HepG2 (cell line): Measurements from ENCODE around the gene GFY. TPM values are rescaled to one million over a fixed set of nuclear protein-coding genes. Genes with fewer than 3 reads are reported as not detected.

ENCODE experiments used
- ATAC-seq: fragments of 200-7000 bp; cut with Tn5 transposase; 3 replicates; pipeline ENCODE4 v1.9.1; 2020; ENCODE audit warnings: mild to moderate bottlenecking, moderate library complexity
- BruUV-seq: library from RNA; stranded (reverse); fragments of 400-500 nt; replicated peaks from 2 replicates; lab custom pipeline; 2021; lab: Mats Ljungman, UMichigan
- CTCF ChIA-PET: fragments of 300-600 bp; formaldehyde crosslinking; extraction: SDS; loops from one replicate; lab custom pipeline; 2021; ENCODE audit warnings: low total read pairs, inconsistent platforms, low intra/inter-chr PET ratio; lab: Yijun Ruan, JAX
- POLR2A ChIA-PET: fragments of 350-600 bp; sonication (Branson Sonifier 250); formaldehyde crosslinking; loops from one replicate; lab custom pipeline; 2020; ENCODE audit warnings: antibody characterized with exemption, inconsistent platforms; lab: Yijun Ruan, JAX
- DNase-seq: peaks from one replicate; pipeline ENCODE4 v3.0.0-alpha.2; 2015; ENCODE audit warnings: low spot score
- FAIRE-seq: peaks from 3 replicates; lab custom pipeline; 2011; peaks lifted over from hg19 to GRCh38; lab: Jason Lieb, UNC
- H2AFZ ChIP-seq: one replicate; pipeline ENCODE4 v1.6.1; 2011; ENCODE audit warnings: low read length, inconsistent platforms
- H3K27ac ChIP-seq: fragments of 300-600 bp; 3 replicates; pipeline ENCODE4 v1.8.0; 2011; ENCODE audit warnings: mixed run types, mild to moderate bottlenecking, mixed read lengths, low read length, inconsistent platforms; ENCODE audit not compliant: insufficient read depth; ENCODE audit errors: extremely low read length
- H3K27me3 ChIP-seq, 2 experiments: fragments of 200-600 bp in 1 of 2; 2 replicates in 1 of 2; 3 replicates in 1 of 2; pipeline versions ENCODE4 v1.6.0 to v1.8.0; 2011; ENCODE audit warnings: low read length in 2 of 2, mild to moderate bottlenecking in 2 of 2, moderate library complexity in 2 of 2, inconsistent platforms in 1 of 2; ENCODE audit not compliant: insufficient read depth in 2 of 2, control insufficient read depth in 1 of 2
- H3K36me3 ChIP-seq, 2 experiments: fragments of 200-600 bp in 1 of 2; replicated peaks in 1 of 2; 2 replicates in 1 of 2; 3 replicates in 1 of 2; pipeline versions ENCODE4 v1.5.1 to v1.8.0; 2011; ENCODE audit warnings: low read length in 2 of 2, inconsistent platforms in 1 of 2; ENCODE audit not compliant: insufficient read depth in 2 of 2, control insufficient read depth in 1 of 2
- H3K4me1 ChIP-seq: 2 replicates; pipeline ENCODE4 v1.5.1; 2012; ENCODE audit warnings: low read length, inconsistent platforms; ENCODE audit not compliant: insufficient read depth
- H3K4me2 ChIP-seq: 2 replicates; pipeline ENCODE4 v1.6.0; 2011; ENCODE audit warnings: low read depth, low read length, inconsistent platforms
- H3K4me3 ChIP-seq, 3 experiments: fragments of 200-600 bp in 1 of 3; sonication (generic), shearing (Covaris generic) in 1 of 3; replicated peaks in 1 of 3; 2 replicates each; pipeline ENCODE4 v1.5.1; 2011 to 2016; ENCODE audit warnings: low read length in 3 of 3, inconsistent platforms in 2 of 3, low read depth in 2 of 3, mild to moderate bottlenecking in 2 of 3, control low read depth in 1 of 3, mixed read lengths in 1 of 3; ENCODE audit not compliant: insufficient read depth in 1 of 3
- H3K79me2 ChIP-seq: one replicate; pipeline ENCODE4 v1.6.1; 2011; ENCODE audit warnings: low read length, inconsistent platforms; ENCODE audit not compliant: insufficient read depth
- H3K9ac ChIP-seq: 2 replicates; pipeline ENCODE4 v1.6.0; 2011; ENCODE audit warnings: mild to moderate bottlenecking, low read depth, low read length, inconsistent platforms; ENCODE audit not compliant: insufficient read depth
- H3K9me3 ChIP-seq: 2 replicates; pipeline ENCODE4 v1.5.1; 2012; ENCODE audit warnings: mild to moderate bottlenecking, low read length
- H4K20me1 ChIP-seq: 2 replicates; pipeline ENCODE4 v1.6.0; 2011; ENCODE audit warnings: inconsistent platforms, mild to moderate bottlenecking, low read length, moderate library complexity; ENCODE audit not compliant: insufficient read depth
- ERF ChIP-seq: IDR thresholded peaks from 2 replicates; pipeline ENCODE4 v1.6.1; 2018; ENCODE audit warnings: missing biosample characterization, missing genetic modification reagents
- HBP1 ChIP-seq: IDR thresholded peaks from 2 replicates; pipeline ENCODE4 v1.6.1; 2016; ENCODE audit warnings: low read depth, control low read depth
- HNRNPK ChIP-seq: fragments of 200-400 bp; formaldehyde crosslinking; IDR thresholded peaks from 2 replicates; pipeline ENCODE4 v1.6.1; 2018; ENCODE audit warnings: low read length, low read depth, moderate library complexity, mild to moderate bottlenecking; ENCODE audit not compliant: poor library complexity, severe bottlenecking
- JUND ChIP-seq: sonication (generic); formaldehyde crosslinking; IDR thresholded peaks from 2 replicates; pipeline ENCODE4 v1.8.0; 2022; ENCODE audit warnings: mild to moderate bottlenecking, missing genetic modification reagents
- MLX ChIP-seq: IDR thresholded peaks from 2 replicates; pipeline ENCODE4 v1.6.1; 2016
- PHF20 ChIP-seq: sonication (generic); formaldehyde crosslinking; IDR thresholded peaks from 2 replicates; pipeline ENCODE4 v1.5.0; 2020; ENCODE audit warnings: mild to moderate bottlenecking, missing genetic modification reagents
- SIN3A ChIP-seq: IDR thresholded peaks from 2 replicates; pipeline ENCODE4 v1.6.1; 2011; ENCODE audit warnings: low read depth, mild to moderate bottlenecking, control low read depth, low read length, borderline replicate concordance
- SMAD3 ChIP-seq: sonication (generic); formaldehyde crosslinking; IDR thresholded peaks from 2 replicates; pipeline ENCODE4 v1.4.0; 2020; ENCODE audit warnings: missing genetic modification reagents
- SNAI1 ChIP-seq: sonication (generic); formaldehyde crosslinking; IDR thresholded peaks from 2 replicates; pipeline ENCODE4 v1.5.0; 2020; ENCODE audit warnings: mild to moderate bottlenecking, missing genetic modification reagents, borderline replicate concordance
- STAT6 ChIP-seq: sonication (generic); formaldehyde crosslinking; IDR thresholded peaks from 2 replicates; pipeline ENCODE4 v1.4.0; 2020; ENCODE audit warnings: missing genetic modification reagents, mild to moderate bottlenecking, borderline replicate concordance
- ZBTB21 ChIP-seq: sonication (generic); formaldehyde crosslinking; IDR thresholded peaks from 2 replicates; pipeline ENCODE4 v1.4.0; 2020; ENCODE audit warnings: missing genetic modification reagents
- ZNF17 ChIP-seq: sonication (generic); formaldehyde crosslinking; IDR thresholded peaks from 2 replicates; pipeline ENCODE4 v1.5.0; 2020; ENCODE audit warnings: mild to moderate bottlenecking, missing genetic modification reagents
- ZNF235 ChIP-seq: sonication (generic); formaldehyde crosslinking; IDR thresholded peaks from 2 replicates; pipeline ENCODE4 v1.8.1; 2023; ENCODE audit warnings: mild to moderate bottlenecking, missing genetic modification reagents, borderline replicate concordance
- ZNF263 ChIP-seq: sonication (generic); formaldehyde crosslinking; IDR thresholded peaks from 2 replicates; pipeline ENCODE4 v1.4.0; 2020; ENCODE audit warnings: missing genetic modification reagents
- ZNF7 ChIP-seq: IDR thresholded peaks from 2 replicates; pipeline ENCODE4 v1.6.1; 2016; ENCODE audit warnings: missing biosample characterization, missing genetic modification reagents
- ZNF704 ChIP-seq: sonication (generic); formaldehyde crosslinking; IDR thresholded peaks from 2 replicates; pipeline ENCODE4 v1.8.1; 2023; ENCODE audit warnings: mild to moderate bottlenecking, inconsistent platforms, moderate library complexity, missing genetic modification reagents, borderline replicate concordance
- ZNF746 ChIP-seq: sonication (generic); formaldehyde crosslinking; IDR thresholded peaks from 2 replicates; pipeline ENCODE4 v1.8.0; 2022; ENCODE audit warnings: mild to moderate bottlenecking, missing genetic modification reagents
- ZNF839 ChIP-seq: sonication (generic); formaldehyde crosslinking; IDR thresholded peaks from 2 replicates; pipeline ENCODE4 v1.4.0; 2020; ENCODE audit warnings: missing genetic modification reagents, mild to moderate bottlenecking, borderline replicate concordance
- ZNF841 ChIP-seq: sonication (generic); formaldehyde crosslinking; IDR thresholded peaks from 2 replicates; pipeline ENCODE4 v1.8.1; 2023; ENCODE audit warnings: missing genetic modification reagents, borderline replicate concordance
- WGBS: methylation state at CpG from one replicate; pipeline ENCODE4 v1.1.6; 2017; ENCODE audit warnings: low lambda C conversion rate; 5-methylcytosine and 5-hydroxymethylcytosine counted together
- in situ Hi-C: cut with HindIII; loops from 2 replicates; pipeline ENCODE4 v1.10.0; 2017; ENCODE audit warnings: low pct_unique_long_range_greater_than_20kb; ENCODE audit not compliant: extremely low pct_ligation_motif_present
- intact Hi-C: fragments of 100-400 bp; cut with micrococcal nuclease; formaldehyde crosslinking; loops from one replicate; pipeline ENCODE4 v1.10.0; 2022; ENCODE audit not compliant: unreplicated experiment
- polyA plus RNA-seq, 8 experiments: library from polyadenylated mRNA; depleted of rRNA in 3 of 8; stranded (reverse) in 7 of 8; unstranded in 1 of 8; fragments of >200 nt; fragmentation: Illumina TruSeq in 4 of 8; extraction: Trizol in 4 of 8; gene quantifications; 2 replicates each; pipeline versions ENCODE4 v1.2.1 to v1.2.3, GENCODE V29; 2011 to 2016; ENCODE audit warnings: low read depth in 4 of 8, missing spikeins in 1 of 8, mixed read lengths in 1 of 8; ENCODE audit not compliant: insufficient read depth in 1 of 8
- total RNA-seq, 5 experiments: library from RNA; depleted of rRNA; stranded (reverse); fragments of >200 nt; fragmentation: Illumina TruSeq; extraction: Trizol; gene quantifications; 2 replicates each; pipeline ENCODE4 v1.2.3, GENCODE V29; 2016; ENCODE audit warnings: low read depth in 1 of 5

The GFY gene
- total and polyA plus RNA-seq, 2 of the 13 experiments (the other 11 are each of a cell fraction or from before 2014, with no cell fraction given) = not detected

GRCh38 chr19:49433240-49433901 lies 8.2 kb downstream of the GFY start:
- CTCF ChIA-PET = no interaction called here
- peaks cover 3% of the 10 kb centered on the region for H3K4me1 ChIP-seq
- WGBS = 41% methylated on average over 31 of the region's 31 CpGs
- BruUV-seq = no TSS peak
- no peak overlapping the region for H2AFZ ChIP-seq
- DNase-seq = no peak
- no peaks in the 10 kb centered on the region for H4K20me1 ChIP-seq
- TF ChIP-seq HNRNPK (no peak), ZNF7 (CRISPR knock-in tag) (no peak), ZNF704 (CRISPR knock-in tag) (no peak), PHF20 (CRISPR knock-in tag) (no peak), ZNF841 (CRISPR knock-in tag) (no peak), ZBTB21 (no peak), ZNF17 (CRISPR knock-in tag) (no peak), SNAI1 (CRISPR knock-in tag) (no peak), SIN3A (no peak), ZNF746 (CRISPR knock-in tag) (no peak), ZNF263 (CRISPR knock-in tag) (no peak), JUND (CRISPR knock-in tag) (no peak), HBP1 (CRISPR knock-in tag) (no peak), SMAD3 (CRISPR knock-in tag) (no peak), ZNF839 (CRISPR knock-in tag) (no peak), ERF (CRISPR knock-in tag) (no peak), ZNF235 (no peak), MLX (no peak), STAT6 (CRISPR knock-in tag) (no peak)
- intact Hi-C loops = no loop called here
- in situ Hi-C loops = no loop called here
- no peaks in the 10 kb centered on the region for H3K9me3 ChIP-seq
- H3K36me3 ChIP-seq = no peaks in the 10 kb centered on the region
- H3K4me2 ChIP-seq = no peak overlapping the region
- ATAC-seq = no peak
- H3K27me3 ChIP-seq = peaks cover 7 to 86% of the 10 kb centered on the region in 2 experiments; a peak in 4 of 5 replicates
- no peak overlapping the region for H3K27ac ChIP-seq
- no peak for FAIRE-seq
- POLR2A ChIA-PET = no interaction called here
- no peak overlapping the region for H3K9ac ChIP-seq
- H3K79me2 ChIP-seq = no peaks in the 10 kb centered on the region
- H3K4me3 ChIP-seq = no peak overlapping the region
